Mesenchymal stem cell (in vitro differentiated cells and primary cell): Measurements from ENCODE around the gene ERC2.

ENCODE experiments used
- DNase-seq: peaks from one replicate; pipeline ENCODE4 v3.0.0-alpha.2; 2013
- H2AFZ ChIP-seq: one replicate; pipeline ENCODE4 v1.6.1; 2013; ENCODE audit warnings: low read depth, mild to moderate bottlenecking, control low read depth, inconsistent platforms, low read length, moderate library complexity
- H2AK5ac ChIP-seq: 2 replicates; pipeline ENCODE4 v1.6.1; 2013; ENCODE audit warnings: low read length, moderate library complexity, mild to moderate bottlenecking, inconsistent platforms; ENCODE audit not compliant: severe bottlenecking
- H2BK120ac ChIP-seq: one replicate; pipeline ENCODE4 v1.6.1; 2013; ENCODE audit warnings: low read depth, mild to moderate bottlenecking, inconsistent platforms, low read length, moderate library complexity
- H2BK12ac ChIP-seq, 2 experiments: one replicate each; pipeline ENCODE4 v1.6.1; 2013; ENCODE audit warnings: inconsistent platforms in 2 of 2, low read length in 2 of 2, mild to moderate bottlenecking in 2 of 2, moderate library complexity in 2 of 2, control low read depth in 1 of 2
- H2BK15ac ChIP-seq: one replicate; pipeline ENCODE4 v1.6.1; 2013; ENCODE audit warnings: mild to moderate bottlenecking, low read depth, inconsistent platforms; ENCODE audit not compliant: poor library complexity, severe bottlenecking
- H2BK5ac ChIP-seq: 2 replicates; pipeline ENCODE4 v1.6.1; 2013; ENCODE audit warnings: low read depth, mild to moderate bottlenecking, low read length, control low read depth, inconsistent platforms; ENCODE audit not compliant: poor library complexity, severe bottlenecking
- H3K14ac ChIP-seq, 2 experiments: one replicate each; pipeline ENCODE4 v1.6.1; 2013; ENCODE audit warnings: inconsistent platforms in 2 of 2, low read length in 2 of 2, control low read depth in 1 of 2, mild to moderate bottlenecking in 1 of 2, moderate library complexity in 1 of 2
- H3K18ac ChIP-seq, 2 experiments: one replicate each; pipeline ENCODE4 v1.6.1; 2013; ENCODE audit warnings: inconsistent platforms in 2 of 2, low read length in 2 of 2, control low read depth in 1 of 2, low read depth in 1 of 2, mild to moderate bottlenecking in 1 of 2
- H3K23ac ChIP-seq, 2 experiments: one replicate each; pipeline ENCODE4 v1.6.1; 2013; ENCODE audit warnings: inconsistent platforms in 2 of 2, low read length in 2 of 2, mild to moderate bottlenecking in 2 of 2, moderate library complexity in 2 of 2, control low read depth in 1 of 2
- H3K27ac ChIP-seq: 2 replicates; pipeline ENCODE4 v1.5.1; 2013; ENCODE audit warnings: mild to moderate bottlenecking, moderate library complexity, low read length, control low read depth, inconsistent platforms; ENCODE audit not compliant: poor library complexity, severe bottlenecking
- H3K27me3 ChIP-seq, 2 experiments: 2 replicates each; pipeline versions ENCODE4 v1.6.1 to v1.7.0; 2013; ENCODE audit warnings: low read length in 2 of 2, mild to moderate bottlenecking in 2 of 2, moderate library complexity in 2 of 2, control low read depth in 1 of 2, inconsistent platforms in 1 of 2; ENCODE audit not compliant: control insufficient read depth in 1 of 2, insufficient read depth in 1 of 2
- H3K36me3 ChIP-seq, 2 experiments: 2 replicates each; pipeline versions ENCODE4 v1.6.1 to v1.7.0; 2013; ENCODE audit warnings: low read length in 2 of 2, control low read depth in 1 of 2, inconsistent platforms in 1 of 2, low read depth in 1 of 2, mild to moderate bottlenecking in 1 of 2; ENCODE audit not compliant: insufficient read depth in 2 of 2, control insufficient read depth in 1 of 2
- H3K4ac ChIP-seq, 2 experiments: one replicate each; pipeline ENCODE4 v1.6.1; 2013; ENCODE audit warnings: inconsistent platforms in 2 of 2, low read length in 2 of 2, mild to moderate bottlenecking in 2 of 2, moderate library complexity in 2 of 2, control low read depth in 1 of 2, low read depth in 1 of 2
- H3K4me1 ChIP-seq: 2 replicates; pipeline ENCODE4 v1.6.1; 2013; ENCODE audit warnings: low read depth, low read length, control low read depth; ENCODE audit not compliant: control insufficient read depth, insufficient read depth
- H3K4me2 ChIP-seq: 2 replicates; pipeline ENCODE4 v1.6.1; 2013; ENCODE audit warnings: low read length, mild to moderate bottlenecking, inconsistent platforms; ENCODE audit not compliant: poor library complexity, severe bottlenecking
- H3K4me3 ChIP-seq, 2 experiments: 2 replicates each; pipeline versions ENCODE4 v1.5.1 to v1.7.0; 2013; ENCODE audit warnings: low read length in 2 of 2, mild to moderate bottlenecking in 2 of 2, control low read depth in 1 of 2, low read depth in 1 of 2; ENCODE audit not compliant: insufficient read depth in 1 of 2
- H3K79me1 ChIP-seq: replicated peaks from 2 replicates; pipeline ENCODE4 v1.6.1; 2013; ENCODE audit warnings: mild to moderate bottlenecking, control low read depth, low read length, inconsistent platforms; ENCODE audit not compliant: poor library complexity, severe bottlenecking
- H3K9ac ChIP-seq: 2 replicates; pipeline ENCODE4 v1.7.0; 2013; ENCODE audit warnings: mild to moderate bottlenecking, low read length, moderate library complexity
- H3K9me3 ChIP-seq: 2 replicates; pipeline ENCODE4 v1.7.0; 2013; ENCODE audit warnings: mild to moderate bottlenecking, low read length; ENCODE audit not compliant: control insufficient read depth
- H4K8ac ChIP-seq: one replicate; pipeline ENCODE4 v1.6.1; 2013; ENCODE audit warnings: inconsistent platforms, mild to moderate bottlenecking, low read length, moderate library complexity
- H4K91ac ChIP-seq: one replicate; pipeline ENCODE4 v1.6.1; 2013; ENCODE audit warnings: mild to moderate bottlenecking, low read length, inconsistent platforms
- WGBS: methylation state at CpG from one replicate; pipeline ENCODE4 v1.1.7; 2013; ENCODE audit warnings: mixed read lengths; 5-methylcytosine and 5-hydroxymethylcytosine counted together

Gene ERC2

DNA sequence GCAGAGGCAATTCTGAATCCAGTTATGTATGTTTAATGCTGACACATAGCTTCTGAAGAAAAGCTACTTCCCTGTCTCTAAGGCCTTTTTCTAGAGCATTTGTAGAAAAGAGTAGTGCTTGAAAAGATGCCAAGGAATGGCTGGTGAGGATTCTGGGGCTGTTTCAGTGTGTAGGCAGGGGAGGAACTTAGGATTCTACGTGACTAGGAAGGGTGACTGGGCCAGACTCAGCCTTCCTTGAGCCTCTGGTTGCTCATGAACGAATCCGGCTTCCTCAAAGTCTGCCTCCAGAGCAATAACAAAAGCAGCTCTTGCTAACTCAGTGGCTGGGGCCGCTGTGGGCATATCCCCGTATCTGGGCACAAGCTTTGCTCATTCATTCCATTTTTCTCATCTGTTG is 876.4 kb downstream of the ERC2 start:
- WGBS, result 89% methylated on average over 5 of the region's 5 CpGs
- no peak overlapping the region for H3K4ac ChIP-seq
- H2BK12ac ChIP-seq, result peak overlapping the region in 1 of 2 experiments; percentile 73
- H3K4me1 ChIP-seq, result peaks cover 5% of the 10 kb centered on the region
- no peak overlapping the region for H3K4me2 ChIP-seq
- no peak overlapping the region for H3K14ac ChIP-seq
- no peak overlapping the region for H2BK120ac ChIP-seq
- no peak overlapping the region for H2BK5ac ChIP-seq
- no peak overlapping the region for H3K4me3 ChIP-seq
- H3K23ac ChIP-seq, result no peak overlapping the region
- no peak overlapping the region for H3K27ac ChIP-seq
- no peak overlapping the region for H4K91ac ChIP-seq
- no peaks in the 10 kb centered on the region for H3K9me3 ChIP-seq
- no peak overlapping the region for H4K8ac ChIP-seq
- peaks cover 0 to 54% of the 10 kb centered on the region in 2 experiments for H3K27me3 ChIP-seq
- no peaks in the 10 kb centered on the region for H3K79me1 ChIP-seq
- H3K18ac ChIP-seq, result no peak overlapping the region
- no peak for DNase-seq
- no peak overlapping the region for H2AK5ac ChIP-seq
- no peak overlapping the region for H3K9ac ChIP-seq
- no peaks in the 10 kb centered on the region for H3K36me3 ChIP-seq
- H2BK15ac ChIP-seq, result no peak overlapping the region
- H2AFZ ChIP-seq, result no peak overlapping the region

DNA sequence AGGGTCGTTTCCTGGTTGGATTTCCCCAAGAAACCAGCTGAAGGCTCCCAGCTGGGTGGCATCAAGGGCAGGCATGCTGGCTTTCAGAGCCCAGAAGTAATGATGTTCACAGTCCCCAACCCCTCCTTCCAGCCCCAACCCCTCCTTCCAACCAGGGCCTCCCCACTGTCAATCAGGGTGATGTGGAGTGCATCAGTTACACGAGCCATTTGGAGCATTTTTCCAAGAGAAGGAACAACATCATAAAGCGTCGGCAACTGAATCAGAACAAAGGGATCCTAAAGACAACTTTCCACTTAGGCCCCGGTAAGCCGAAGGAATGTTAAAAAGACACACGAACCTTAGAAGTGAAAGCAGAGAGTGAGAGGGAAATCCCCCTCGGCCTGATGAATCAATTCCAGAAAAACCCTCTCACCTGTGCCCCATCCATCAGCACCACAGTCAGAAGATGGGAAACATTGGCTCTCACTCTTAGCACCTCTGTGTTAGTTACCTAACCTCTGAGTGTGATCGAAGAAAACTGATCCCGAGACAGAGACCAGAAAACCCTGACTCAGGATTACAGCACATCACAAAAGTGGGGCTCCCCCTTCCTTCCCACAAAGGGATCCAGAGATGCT is 880.0 kb downstream of the ERC2 start:
- DNase-seq, result no peak
- H2BK120ac ChIP-seq, result no peak overlapping the region
- H3K4me3 ChIP-seq, result no peak overlapping the region
- WGBS, result 83% methylated on average over 10 of the region's 10 CpGs
- H3K36me3 ChIP-seq, result no peaks in the 10 kb centered on the region
- no peak overlapping the region for H3K9ac ChIP-seq
- no peak overlapping the region for H3K4me2 ChIP-seq
- no peak overlapping the region for H3K14ac ChIP-seq
- H2BK5ac ChIP-seq, result no peak overlapping the region
- H3K9me3 ChIP-seq, result no peaks in the 10 kb centered on the region
- no peaks in the 10 kb centered on the region for H3K79me1 ChIP-seq
- peak overlapping the region in 1 of 2 experiments; percentile 45 for H3K4ac ChIP-seq
- no peak overlapping the region for H2AK5ac ChIP-seq
- H2AFZ ChIP-seq, result no peak overlapping the region
- no peak overlapping the region for H3K23ac ChIP-seq
- H3K27me3 ChIP-seq, result peaks cover 0 to 50% of the 10 kb centered on the region in 2 experiments
- H4K8ac ChIP-seq, result no peak overlapping the region
- H4K91ac ChIP-seq, result no peak overlapping the region
- H3K4me1 ChIP-seq, result peaks cover 5% of the 10 kb centered on the region
- H3K18ac ChIP-seq, result no peak overlapping the region
- H3K27ac ChIP-seq, result no peak overlapping the region
- H2BK15ac ChIP-seq, result no peak overlapping the region
- H2BK12ac ChIP-seq, result no peak overlapping the region

DNA sequence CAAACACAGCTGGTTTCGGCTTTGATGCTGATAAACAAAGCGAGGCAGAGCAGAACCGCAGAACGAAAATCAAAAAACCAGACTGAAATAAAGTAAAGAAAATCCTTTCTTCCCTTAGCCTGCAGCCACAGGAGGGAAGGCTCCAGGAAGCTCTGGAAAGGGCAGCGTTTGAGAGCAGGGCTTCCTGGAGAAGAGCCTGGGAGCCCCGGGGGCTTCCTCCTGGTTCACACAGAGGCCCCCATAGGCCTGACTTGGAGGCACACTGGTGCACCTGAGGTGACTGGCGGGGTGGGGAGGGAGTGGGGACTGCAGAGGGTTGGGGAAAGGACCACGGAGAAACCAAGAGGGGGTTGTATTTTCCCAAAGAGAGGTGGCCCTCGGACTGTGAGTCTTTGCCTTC is 882.4 kb downstream of the ERC2 start:
- no peak overlapping the region for H3K4me3 ChIP-seq
- H2AFZ ChIP-seq, result no peak overlapping the region
- no peaks in the 10 kb centered on the region for H3K79me1 ChIP-seq
- no peak overlapping the region for H3K4me2 ChIP-seq
- no peak overlapping the region for H3K23ac ChIP-seq
- no peaks in the 10 kb centered on the region for H3K9me3 ChIP-seq
- WGBS, result 31% methylated on average over 7 of the region's 9 CpGs
- no peak overlapping the region for H3K9ac ChIP-seq
- no peaks in the 10 kb centered on the region for H3K36me3 ChIP-seq
- H3K18ac ChIP-seq, result peak overlapping the region in 1 of 2 experiments; percentile 37
- H2BK5ac ChIP-seq, result no peak overlapping the region
- H4K8ac ChIP-seq, result no peak overlapping the region
- no peak for DNase-seq
- H3K4me1 ChIP-seq, result peaks cover 5% of the 10 kb centered on the region
- H2BK12ac ChIP-seq, result peak overlapping the region in 1 of 2 experiments; percentile 61
- no peak overlapping the region for H3K14ac ChIP-seq
- no peak overlapping the region for H2AK5ac ChIP-seq
- no peak overlapping the region for H2BK15ac ChIP-seq
- H3K4ac ChIP-seq, result no peak overlapping the region
- H3K27me3 ChIP-seq, result peaks cover 2 to 48% of the 10 kb centered on the region in 2 experiments
- H3K27ac ChIP-seq, result no peak overlapping the region
- peak overlapping the region; percentile 61 for H4K91ac ChIP-seq
- no peak overlapping the region for H2BK120ac ChIP-seq

DNA sequence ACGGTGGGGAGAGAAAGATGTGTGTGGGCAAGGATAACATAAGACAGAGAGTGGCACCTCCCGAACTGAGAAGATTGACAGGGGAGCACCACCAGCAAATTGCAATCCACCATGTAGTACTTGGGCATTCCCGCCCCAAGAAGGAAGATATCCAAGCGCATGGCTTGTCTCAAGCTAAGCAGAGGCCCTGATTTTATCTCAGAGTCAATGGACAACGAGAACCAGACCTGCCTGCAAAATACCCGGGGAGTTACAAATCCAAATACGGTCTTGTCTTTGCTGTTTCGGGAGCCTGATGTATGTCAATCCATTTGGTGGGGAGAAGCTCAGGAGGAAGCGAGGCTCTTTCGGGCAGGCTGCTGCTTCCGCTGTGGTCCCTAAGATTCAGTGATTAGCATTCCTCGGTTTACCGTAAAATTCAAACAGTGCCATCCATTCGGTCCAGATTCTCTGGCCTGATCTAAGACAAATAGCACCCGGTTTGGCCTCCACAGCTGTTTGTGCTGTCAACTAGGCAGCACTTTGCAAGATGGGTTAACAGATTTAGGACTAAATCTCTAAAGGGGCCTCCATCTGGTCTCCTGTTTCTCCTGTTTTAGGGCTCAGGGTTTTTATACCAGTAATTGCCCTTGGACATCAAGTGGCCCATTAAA is 883.4 kb downstream of the ERC2 start:
- Histone ChIP-seq H3K9ac (no peak overlapping the region), H3K4ac (no peak overlapping the region), H2BK120ac (peak overlapping the region; percentile 27), H2BK12ac (peak overlapping the region in 1 of 2 experiments; percentile 32), H3K4me1 (peaks cover 5% of the 10 kb centered on the region), H3K36me3 (no peaks in the 10 kb centered on the region), H2AFZ (no peak overlapping the region), H2BK15ac (no peak overlapping the region), H4K8ac (no peak overlapping the region), H3K18ac (no peak overlapping the region), H3K14ac (no peak overlapping the region), H2BK5ac (no peak overlapping the region), H3K79me1 (no peaks in the 10 kb centered on the region), H4K91ac (no peak overlapping the region), H2AK5ac (no peak overlapping the region), H3K23ac (no peak overlapping the region), H3K27me3 (peaks cover 4 to 57% of the 10 kb centered on the region in 2 experiments), H3K4me3 (no peak overlapping the region), H3K9me3 (no peaks in the 10 kb centered on the region), H3K27ac (no peak overlapping the region), H3K4me2 (no peak overlapping the region)
- WGBS, result 52% methylated on average over 15 of the region's 15 CpGs
- DNase-seq, result no peak
